GM15510 (cell line): ENCODE results near the gene GRIA4.

Experiments
- POLR2A ChIP-seq: IDR thresholded peaks from 3 replicates; pipeline ENCODE4 v1.6.1; 2011; ENCODE audit warnings: borderline replicate concordance; ENCODE audit not compliant: insufficient read length; ENCODE audit errors: extremely low read depth

Gene GRIA4

DNA sequence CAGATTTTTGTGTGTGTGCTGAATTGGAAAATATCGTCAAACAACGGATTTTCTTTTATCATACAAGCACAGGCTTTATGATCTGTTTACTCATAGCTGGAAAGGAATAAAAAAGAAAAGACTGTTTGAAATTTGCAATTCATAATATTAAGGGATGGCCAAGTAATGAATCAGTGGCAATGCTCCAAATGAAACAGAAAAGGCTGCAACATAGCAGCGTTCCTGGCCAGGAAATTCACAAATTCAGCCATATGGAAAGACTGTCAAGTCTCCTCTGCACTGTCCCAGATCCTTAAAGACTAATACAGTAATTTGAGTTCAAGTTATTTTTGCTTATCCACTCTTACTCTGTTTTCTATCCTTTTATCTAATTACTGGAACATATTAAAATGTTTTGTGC, 313.9 kb downstream of the GRIA4 start:
- TF ChIP-seq POLR2A = no peak

DNA sequence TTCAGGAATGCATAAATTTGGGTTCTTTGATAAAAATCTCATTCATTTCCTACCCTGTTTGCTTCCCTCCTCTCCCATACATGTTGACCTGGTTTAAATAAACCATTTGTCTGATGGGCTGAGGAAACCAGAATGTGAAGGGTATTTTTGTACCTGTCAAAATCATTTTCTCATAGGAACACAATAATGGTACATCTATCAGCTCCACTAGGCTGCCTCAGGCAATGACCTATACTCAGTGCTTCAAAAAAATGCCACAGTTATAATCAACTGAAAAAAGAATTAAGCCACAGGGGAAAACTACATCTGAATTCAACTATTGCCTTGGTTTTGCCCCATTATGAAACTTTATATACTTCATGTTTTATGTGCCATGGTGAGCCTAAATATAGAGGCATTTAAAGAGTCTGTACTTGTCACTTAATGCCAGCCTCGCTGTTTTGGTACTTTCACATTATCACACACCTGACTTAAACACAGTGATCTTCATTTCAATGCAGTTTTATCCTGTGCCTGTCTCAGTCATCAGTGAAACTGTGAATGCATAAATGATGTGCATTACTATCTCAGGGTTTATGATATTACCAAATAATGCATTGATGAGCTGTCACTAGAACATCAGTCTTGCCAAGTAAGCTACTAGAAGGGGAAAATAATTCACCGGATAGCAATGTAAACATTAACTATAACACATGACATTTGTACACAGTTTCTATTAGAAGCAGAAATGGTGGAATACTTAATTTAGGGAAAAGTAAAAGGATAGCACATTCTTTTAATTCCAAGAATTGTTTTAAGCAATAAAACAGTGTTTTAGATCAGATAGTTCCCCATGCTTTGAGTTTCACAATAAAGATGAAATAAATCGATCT, 319.4 kb downstream of the GRIA4 start:
- no peak for TF ChIP-seq POLR2A

GRCh38 chr11:105933695-105934094, 323.8 kb downstream of the GRIA4 start:
- TF ChIP-seq POLR2A = no peak

GRCh38 chr11:105935791-105936190, 325.9 kb downstream of the GRIA4 start:
- no peak for TF ChIP-seq POLR2A

- TF ChIP-seq POLR2A = no peak
Observed at GRCh38 chr11:105937331-105937730, 327.5 kb downstream of the GRIA4 start.

GRCh38 chr11:105937738-105938137, 327.9 kb downstream of the GRIA4 start:
- no peak for TF ChIP-seq POLR2A

- no peak for TF ChIP-seq POLR2A
Observed at GRCh38 chr11:105942921-105943320, 333.0 kb downstream of the GRIA4 start.

DNA sequence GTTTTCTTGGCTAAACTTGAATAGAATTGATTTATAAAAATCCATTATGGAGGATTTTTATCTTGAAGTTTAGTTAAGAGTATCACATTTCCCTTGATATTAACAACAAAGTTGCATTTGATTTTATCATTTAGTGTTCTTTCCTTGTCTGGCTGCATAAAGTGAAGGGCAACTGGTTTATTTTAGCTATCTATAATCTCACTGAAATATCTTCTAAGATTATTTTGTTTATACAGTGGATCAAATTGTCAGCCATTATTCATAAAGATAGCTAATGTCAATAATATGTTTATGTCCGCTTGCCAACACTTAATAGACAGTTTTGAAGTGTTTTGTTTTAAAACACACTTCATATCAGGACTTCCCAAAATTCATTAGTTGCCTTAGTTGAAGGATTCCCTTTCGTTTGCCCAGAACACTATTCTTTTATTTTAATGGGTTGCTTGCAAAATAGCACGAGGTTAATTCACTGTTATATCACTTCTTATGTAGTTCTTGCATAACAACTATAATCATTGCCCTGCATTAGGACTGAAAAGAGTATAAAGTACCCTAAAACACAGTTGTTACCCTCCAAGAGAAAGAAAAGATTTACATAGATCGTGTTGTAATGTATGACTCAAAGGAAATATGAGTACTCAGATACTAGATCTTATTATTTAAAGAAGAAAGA, 339.2 kb downstream of the GRIA4 start:
- TF ChIP-seq POLR2A = no peak

DNA sequence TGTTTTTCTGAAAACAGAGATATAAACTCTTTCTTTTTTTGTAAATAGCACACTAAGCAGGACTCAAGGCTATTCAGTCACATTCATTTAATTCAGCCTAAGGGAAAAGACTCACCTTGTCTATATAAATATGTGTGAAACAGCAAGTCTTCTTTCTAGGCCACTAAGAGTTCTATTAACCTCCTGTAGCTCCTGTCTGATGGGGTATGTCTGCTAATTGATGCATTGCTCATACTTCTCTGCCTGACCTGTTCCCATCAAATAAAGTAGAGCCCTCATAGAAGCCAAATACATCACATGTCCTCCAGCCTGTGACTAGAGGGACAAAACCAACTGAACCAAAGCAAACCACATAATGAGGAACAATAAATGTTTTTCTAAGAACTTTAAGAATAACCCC, 344.0 kb downstream of the GRIA4 start:
- no peak for TF ChIP-seq POLR2A

- TF ChIP-seq POLR2A = no peak
Observed at GRCh38 chr11:105960252-105961245, 350.7 kb downstream of the GRIA4 start.

DNA sequence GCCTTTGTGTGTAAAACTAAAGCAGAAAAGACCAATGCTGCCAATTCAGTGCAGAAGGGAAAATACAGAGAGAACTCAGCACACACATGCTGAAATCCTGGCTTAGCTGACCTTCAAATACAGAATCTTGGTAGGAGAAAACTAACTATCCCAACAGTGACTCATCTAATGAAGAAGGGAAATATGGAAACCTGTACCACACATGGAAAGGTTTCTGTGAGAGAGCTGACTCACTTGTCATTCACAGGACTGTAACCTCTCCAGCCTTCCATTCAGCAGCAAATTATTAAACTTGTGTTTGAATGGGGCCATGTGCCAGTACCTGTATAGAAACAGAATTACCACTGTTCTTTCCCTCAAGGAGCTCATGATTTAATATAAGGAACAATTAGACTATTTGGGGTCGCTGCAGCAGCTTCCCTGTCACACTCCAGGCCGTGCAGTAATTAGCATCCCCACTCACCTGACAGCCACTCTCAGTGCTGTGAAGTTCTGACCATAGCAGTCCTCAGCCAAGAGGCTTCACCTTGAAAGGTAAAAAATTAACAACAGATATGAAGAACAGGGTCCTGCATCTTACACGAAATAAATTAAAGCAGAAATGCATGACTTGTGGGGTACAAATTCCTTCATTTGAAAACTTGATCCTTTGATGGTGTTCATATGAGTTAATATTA, 358.3 kb downstream of the GRIA4 start:
- TF ChIP-seq POLR2A = no peak

DNA sequence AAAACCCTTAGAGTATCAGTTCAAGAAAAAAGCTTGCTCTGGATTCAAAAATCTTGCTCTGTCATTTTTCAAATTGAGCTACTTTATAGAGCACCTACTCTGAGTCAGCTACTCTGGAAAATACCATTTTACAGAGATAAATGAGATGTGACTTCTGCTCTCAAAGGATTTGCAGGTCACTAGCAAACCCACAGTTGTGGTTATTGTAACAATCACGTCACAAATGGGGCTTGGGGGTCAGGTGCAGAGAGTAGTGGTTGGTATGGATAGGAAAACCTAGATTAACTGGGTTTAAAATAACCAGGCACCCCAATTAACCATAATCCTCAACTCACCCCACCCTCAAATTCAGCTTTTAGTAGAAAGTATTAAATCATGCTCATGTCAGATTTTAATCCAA, 359.9 kb downstream of the GRIA4 start:
- no peak for TF ChIP-seq POLR2A

- no peak for TF ChIP-seq POLR2A
Observed at GRCh38 chr11:105975128-105975527, 365.3 kb downstream of the GRIA4 start.

DNA sequence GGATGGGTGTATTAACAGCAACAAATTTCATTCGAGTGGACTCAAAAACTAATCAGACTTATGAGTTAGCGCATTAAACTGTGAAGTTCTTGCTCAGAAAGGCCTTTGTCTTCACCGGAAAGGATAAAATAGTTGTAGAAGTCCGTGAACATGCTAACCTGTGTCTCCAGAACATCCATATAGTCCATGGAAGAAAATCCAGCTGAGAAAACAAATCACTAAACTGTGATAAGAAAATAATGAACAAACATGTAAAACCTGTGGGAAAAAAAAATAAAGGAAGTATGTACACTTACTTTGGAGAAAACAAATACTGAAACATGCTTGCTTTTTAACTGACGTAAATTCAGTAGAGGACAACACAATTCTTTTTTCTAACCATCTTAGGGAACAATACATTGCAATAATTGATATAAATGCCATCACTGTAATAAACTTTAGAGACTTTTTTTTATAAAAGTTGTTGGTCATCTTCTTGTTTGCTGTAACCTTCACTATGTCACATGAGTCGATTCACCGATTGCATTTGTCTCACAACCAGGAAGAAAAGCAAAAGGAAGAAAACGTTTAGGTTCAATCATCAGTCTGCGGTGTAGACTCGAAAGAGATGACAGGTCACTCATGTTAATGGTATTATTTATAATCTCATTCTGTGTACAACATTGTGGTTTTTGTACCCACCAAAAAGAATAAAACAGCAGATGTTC, 370.3 kb downstream of the GRIA4 start:
- TF ChIP-seq POLR2A = no peak

GRCh38 chr11:105986554-105986953, 376.7 kb downstream of the GRIA4 start:
- TF ChIP-seq POLR2A = no peak

DNA sequence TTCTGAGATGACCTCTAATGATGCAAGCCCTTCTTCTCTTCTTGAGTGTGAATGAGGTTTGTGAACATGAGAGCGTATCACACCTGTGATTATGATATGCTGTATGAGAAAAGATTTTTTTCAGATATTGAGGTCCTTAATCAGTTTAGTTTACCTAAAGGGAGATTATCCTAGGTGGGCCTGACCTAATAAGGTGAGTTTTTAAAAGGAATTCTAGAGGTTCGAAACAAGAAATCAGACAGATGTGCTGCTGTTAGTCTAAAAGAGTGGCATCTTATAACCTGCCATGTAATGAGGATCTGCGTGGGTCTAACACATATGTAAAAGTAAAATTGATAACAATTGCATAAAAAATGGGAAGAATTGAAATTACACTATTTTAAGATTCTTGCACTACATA, 378.3 kb downstream of the GRIA4 start:
- TF ChIP-seq POLR2A = no peak
